Measurements from ENCODE around the gene CNGB1.
A peak's percentile ranks its signal among the peaks of the same experiment; 100 is the strongest.

DNA sequence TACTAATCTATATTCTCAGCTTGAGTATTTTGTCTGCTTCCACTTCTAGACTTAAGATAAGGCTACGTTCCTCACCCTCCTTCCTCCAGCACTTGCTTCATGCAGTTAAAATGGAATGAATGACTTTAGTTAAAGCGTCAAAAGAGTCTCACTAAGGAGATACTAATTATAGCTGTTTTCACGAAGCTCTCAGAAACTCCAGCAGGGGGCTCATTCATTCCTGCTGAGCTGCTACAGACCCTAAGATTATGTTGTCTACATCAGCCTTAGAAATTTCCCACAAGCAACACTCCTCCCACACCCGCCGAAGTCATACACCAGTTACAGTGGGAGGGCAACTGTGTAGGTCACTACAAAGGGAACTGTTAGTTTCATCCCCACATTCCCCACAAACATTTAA lies 111.6 kb downstream of the CNGB1 start:
- TF ChIP-seq, protein P1, sequence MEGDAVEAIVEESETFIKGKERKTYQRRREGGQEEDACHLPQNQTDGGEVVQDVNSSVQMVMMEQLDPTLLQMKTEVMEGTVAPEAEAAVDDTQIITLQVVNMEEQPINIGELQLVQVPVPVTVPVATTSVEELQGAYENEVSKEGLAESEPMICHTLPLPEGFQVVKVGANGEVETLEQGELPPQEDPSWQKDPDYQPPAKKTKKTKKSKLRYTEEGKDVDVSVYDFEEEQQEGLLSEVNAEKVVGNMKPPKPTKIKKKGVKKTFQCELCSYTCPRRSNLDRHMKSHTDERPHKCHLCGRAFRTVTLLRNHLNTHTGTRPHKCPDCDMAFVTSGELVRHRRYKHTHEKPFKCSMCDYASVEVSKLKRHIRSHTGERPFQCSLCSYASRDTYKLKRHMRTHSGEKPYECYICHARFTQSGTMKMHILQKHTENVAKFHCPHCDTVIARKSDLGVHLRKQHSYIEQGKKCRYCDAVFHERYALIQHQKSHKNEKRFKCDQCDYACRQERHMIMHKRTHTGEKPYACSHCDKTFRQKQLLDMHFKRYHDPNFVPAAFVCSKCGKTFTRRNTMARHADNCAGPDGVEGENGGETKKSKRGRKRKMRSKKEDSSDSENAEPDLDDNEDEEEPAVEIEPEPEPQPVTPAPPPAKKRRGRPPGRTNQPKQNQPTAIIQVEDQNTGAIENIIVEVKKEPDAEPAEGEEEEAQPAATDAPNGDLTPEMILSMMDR (conservative IDR thresholded peaks at IDR 0.05; ENCODE audit: low read depth, low read length), result peak; percentile 66
- no peak for TF ChIP-seq EZH2 (IDR thresholded peaks at IDR 0.05; ENCODE audit: borderline replicate concordance, low read depth, low read length, poor library complexity, severe bottlenecking)

Data from A673 (cell line).